WTC11 (cell line): Measurements from ENCODE around the gene PCDHA5.

Source experiments
- ATF2 ChIP-seq: sonication (generic); formaldehyde crosslinking; IDR thresholded peaks from 2 replicates; pipeline ENCODE4 v1.8.1; 2022; ENCODE audit warnings: low read depth, missing genetic modification reagents, borderline replicate concordance
- CREB1 ChIP-seq: sonication (generic); formaldehyde crosslinking; IDR thresholded peaks from 2 replicates; pipeline ENCODE4 v1.8.0; 2023; ENCODE audit warnings: mild to moderate bottlenecking, missing genetic modification reagents
- CTCF ChIP-seq: fragments of 200-600 bp; IDR thresholded peaks from 2 replicates; pipeline ENCODE4 v1.8.0; 2022; ENCODE audit warnings: antibody characterized with exemption

DNA sequence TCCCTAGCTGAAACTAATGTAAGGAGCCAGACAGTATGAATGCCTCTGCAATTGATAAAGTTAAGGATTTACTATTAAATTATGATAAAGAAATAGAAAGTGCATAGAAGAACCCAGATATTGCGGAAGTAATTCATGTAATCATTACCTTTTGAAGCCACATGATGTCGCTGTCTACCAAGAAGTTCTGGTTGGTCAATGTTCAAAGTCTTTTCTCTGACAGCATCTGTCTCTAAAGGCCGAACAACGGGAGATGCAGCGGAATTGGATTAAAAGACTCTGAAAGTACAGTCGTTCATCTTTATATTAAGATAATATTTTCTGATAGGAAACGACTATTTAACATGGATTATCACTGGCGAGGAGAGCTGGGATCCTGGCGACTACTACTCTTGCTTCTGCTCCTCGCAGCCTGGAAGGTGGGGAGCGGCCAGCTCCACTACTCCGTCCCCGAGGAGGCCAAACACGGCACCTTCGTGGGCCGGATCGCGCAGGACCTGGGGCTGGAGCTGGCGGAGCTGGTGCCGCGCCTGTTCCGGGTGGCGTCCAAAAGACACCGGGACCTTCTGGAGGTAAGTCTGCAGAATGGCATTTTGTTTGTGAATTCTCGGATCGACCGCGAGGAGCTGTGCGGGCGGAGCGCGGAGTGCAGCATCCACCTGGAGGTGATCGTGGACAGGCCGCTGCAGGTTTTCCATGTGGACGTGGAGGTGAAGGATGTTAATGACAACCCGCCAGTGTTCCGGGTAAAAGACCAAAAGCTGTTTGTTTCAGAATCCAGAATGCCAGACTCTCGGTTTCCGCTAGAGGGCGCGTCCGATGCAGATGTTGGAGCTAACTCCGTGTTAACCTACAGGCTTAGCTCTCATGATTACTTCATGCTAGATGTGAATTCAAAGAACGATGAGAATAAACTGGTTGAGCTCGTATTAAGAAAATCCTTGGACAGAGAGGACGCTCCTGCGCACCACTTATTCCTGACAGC lies 19.9 kb downstream of the PCDHA5 start, which contains the start of gene PCDHA8:
- no peak for TF ChIP-seq ATF2
- TF ChIP-seq CTCF, result peak; percentile 65
- TF ChIP-seq CREB1 (CRISPR knock-in tag), result no peak
